Neural cell (in vitro differentiated cells): ENCODE results near the gene GALNT10. TPM values are rescaled to one million over a fixed set of nuclear protein-coding genes. Genes with fewer than 3 reads are reported as not detected.

ENCODE experiments used
- H2AFZ ChIP-seq: fragments of 200-600, 300-800 bp; sonication (generic), shearing (Covaris generic); 2 replicates; pipeline ENCODE4 v1.6.0; 2014; ENCODE audit warnings: low read depth, mild to moderate bottlenecking, antibody characterized with exemption, low read length, moderate library complexity
- H3F3A ChIP-seq: fragments of 200-600 bp; shearing (Covaris generic); 2 replicates; pipeline ENCODE4 v1.6.1; 2016; ENCODE audit warnings: mild to moderate bottlenecking, moderate library complexity, mixed read lengths, antibody characterized with exemption, low read length; ENCODE audit not compliant: insufficient read depth, poor library complexity, severe bottlenecking
- H3K27ac ChIP-seq: fragments of 200-600, 300-800 bp; sonication (generic), shearing (Covaris generic); 2 replicates; pipeline ENCODE4 v1.5.1; 2014; ENCODE audit warnings: mild to moderate bottlenecking, low read length, moderate library complexity
- H3K27me3 ChIP-seq: fragments of 300-800, 200-600 bp; sonication (generic), shearing (Covaris generic); 2 replicates; pipeline ENCODE4 v1.6.0; 2014; ENCODE audit warnings: mild to moderate bottlenecking, low read depth, low read length, moderate library complexity; ENCODE audit not compliant: insufficient read depth
- H3K36me3 ChIP-seq: fragments of 300-800, 200-600 bp; sonication (generic), shearing (Covaris generic); 2 replicates; pipeline ENCODE4 v1.5.1; 2014; ENCODE audit warnings: mild to moderate bottlenecking, antibody characterized with exemption, low read length, moderate library complexity; ENCODE audit not compliant: insufficient read depth
- H3K4me2 ChIP-seq: fragments of 300-800, 200-600 bp; sonication (generic), shearing (Covaris generic); 2 replicates; pipeline ENCODE4 v1.6.0; 2014; ENCODE audit warnings: mild to moderate bottlenecking, low read length
- H3K4me3 ChIP-seq: fragments of 300-800, 200-600 bp; sonication (generic), shearing (Covaris generic); 2 replicates; pipeline ENCODE4 v1.5.1; 2014; ENCODE audit warnings: mild to moderate bottlenecking, low read length, moderate library complexity
- H3K79me2 ChIP-seq: fragments of 200-600 bp; shearing (Covaris generic); replicated peaks from 2 replicates; pipeline ENCODE4 v1.6.0; 2014; ENCODE audit warnings: mild to moderate bottlenecking, low read length, moderate library complexity; ENCODE audit not compliant: insufficient read depth
- H3K9ac ChIP-seq: fragments of 300-800, 200-600 bp; sonication (generic), shearing (Covaris generic); 2 replicates; pipeline ENCODE4 v1.6.1; 2016; ENCODE audit warnings: mild to moderate bottlenecking, low read length, mixed read lengths
- H3K9me2 ChIP-seq: fragments of 200-600 bp; shearing (Covaris generic); 2 replicates; pipeline ENCODE4 v1.6.1; 2016; ENCODE audit warnings: mild to moderate bottlenecking, low read length, mixed read lengths; ENCODE audit not compliant: insufficient read depth
- H3K9me3 ChIP-seq: fragments of 200-600, 300-800 bp; sonication (generic), shearing (Covaris generic); 2 replicates; pipeline ENCODE4 v1.6.1; 2016; ENCODE audit warnings: mild to moderate bottlenecking, mixed run types, low read length, moderate library complexity, mixed read lengths
- H4K20me1 ChIP-seq: fragments of 200-600 bp; shearing (Covaris generic); 2 replicates; pipeline ENCODE4 v1.6.1; 2016; ENCODE audit warnings: mild to moderate bottlenecking, mixed run types; ENCODE audit not compliant: insufficient read depth
- CTCF ChIP-seq: fragments of 450-650 bp; IDR thresholded peaks from 2 replicates; pipeline ENCODE4 v1.5.1; 2014; ENCODE audit warnings: antibody characterized with exemption, mild to moderate bottlenecking, moderate library complexity; ENCODE audit not compliant: poor library complexity, severe bottlenecking
- EP300 ChIP-seq: fragments of 450-650 bp; conservative IDR thresholded peaks from 2 replicates; pipeline ENCODE4 v1.6.1; 2014; ENCODE audit warnings: antibody characterized with exemption, mild to moderate bottlenecking, moderate library complexity; ENCODE audit not compliant: poor library complexity, severe bottlenecking
- EZH2 ChIP-seq: fragments of 200-600, 300-800 bp; shearing (Covaris generic), sonication (generic); IDR thresholded peaks from 2 replicates; pipeline ENCODE4 v1.6.1; 2014; ENCODE audit warnings: antibody characterized with exemption, low read length, borderline replicate concordance, mild to moderate bottlenecking; ENCODE audit not compliant: insufficient read depth, poor library complexity, severe bottlenecking
- MXI1 ChIP-seq: fragments of 450-650 bp; conservative IDR thresholded peaks from 2 replicates; pipeline ENCODE4 v1.6.1; 2014; ENCODE audit warnings: antibody characterized with exemption, mild to moderate bottlenecking; ENCODE audit not compliant: poor library complexity, severe bottlenecking
- POLR2AphosphoS5 ChIP-seq: IDR thresholded peaks from 2 replicates; pipeline ENCODE4 v1.6.1; 2012
- RAD21 ChIP-seq: fragments of 450-650 bp; conservative IDR thresholded peaks from 2 replicates; pipeline ENCODE4 v1.6.1; 2014; ENCODE audit warnings: antibody characterized with exemption, mild to moderate bottlenecking, moderate library complexity
- REST ChIP-seq: IDR thresholded peaks from 2 replicates; pipeline ENCODE4 v1.6.1; 2012; ENCODE audit warnings: borderline replicate concordance
- SMC3 ChIP-seq: fragments of 450-650 bp; conservative IDR thresholded peaks from 2 replicates; pipeline ENCODE4 v1.6.1; 2014; ENCODE audit warnings: antibody characterized with exemption, mild to moderate bottlenecking, moderate library complexity; ENCODE audit not compliant: poor library complexity
- TAF1 ChIP-seq: IDR thresholded peaks from 2 replicates; pipeline ENCODE4 v1.6.1; 2012; ENCODE audit warnings: low read depth
- polyA plus RNA-seq: library from polyadenylated mRNA; depleted of rRNA; stranded (reverse); fragments of >200 nt; gene quantifications from 2 replicates; pipeline ENCODE4 v1.2.3, GENCODE V29; 2014

Gene GALNT10
- polyA plus RNA-seq, 1 donor from 2014 or later = 3.1 TPM

GRCh38 chr5:154367101-154367500 lies 176.6 kb downstream of the GALNT10 start:
- H3K9me2 ChIP-seq = no peaks in the 10 kb centered on the region
- no peaks in the 10 kb centered on the region for H3F3A ChIP-seq
- no peaks in the 10 kb centered on the region for H3K36me3 ChIP-seq
- H3K4me2 ChIP-seq = no peak overlapping the region
- no peaks in the 10 kb centered on the region for H3K9me3 ChIP-seq
- H2AFZ ChIP-seq = no peak overlapping the region
- no peaks in the 10 kb centered on the region for H3K27me3 ChIP-seq
- no peak overlapping the region for H3K4me3 ChIP-seq
- H3K79me2 ChIP-seq = no peaks in the 10 kb centered on the region
- no peak overlapping the region for H3K9ac ChIP-seq
- no peaks in the 10 kb centered on the region for H4K20me1 ChIP-seq
- TF ChIP-seq MXI1 = no peak
- no peak for TF ChIP-seq REST
- no peak for TF ChIP-seq CTCF
- no peak for TF ChIP-seq EZH2
- no peak for TF ChIP-seq POLR2AphosphoS5
- TF ChIP-seq RAD21 = no peak
- TF ChIP-seq TAF1 = no peak
- no peak for TF ChIP-seq SMC3
- TF ChIP-seq EP300 = no peak
- H3K27ac ChIP-seq = no peak overlapping the region

- no peaks in the 10 kb centered on the region for H3K36me3 ChIP-seq
- no peaks in the 10 kb centered on the region for H3K79me2 ChIP-seq
- H3K27ac ChIP-seq = peak overlapping the region; percentile 37
- no peaks in the 10 kb centered on the region for H3K27me3 ChIP-seq
- H3K4me2 ChIP-seq = no peak overlapping the region
- H3K9me3 ChIP-seq = no peaks in the 10 kb centered on the region
- no peak overlapping the region for H3K9ac ChIP-seq
- no peaks in the 10 kb centered on the region for H3F3A ChIP-seq
- no peaks in the 10 kb centered on the region for H4K20me1 ChIP-seq
- no peaks in the 10 kb centered on the region for H3K9me2 ChIP-seq
- H2AFZ ChIP-seq = no peak overlapping the region
- TF ChIP-seq REST = no peak
- no peak for TF ChIP-seq POLR2AphosphoS5
- no peak for TF ChIP-seq CTCF
- TF ChIP-seq SMC3 = no peak
- no peak for TF ChIP-seq EP300
- TF ChIP-seq RAD21 = no peak
- TF ChIP-seq TAF1 = no peak
- TF ChIP-seq EZH2 = no peak
- no peak for TF ChIP-seq MXI1
- H3K4me3 ChIP-seq = no peak overlapping the region
Observed at GRCh38 chr5:154368041-154368800, 177.7 kb downstream of the GALNT10 start.
